GM12873 (cell line): ENCODE results near the gene OS9.

Experiments used
- TF ChIP-seq, protein P1 (sequence below): IDR thresholded peaks from 2 replicates; pipeline ENCODE4 v1.5.1; 2012; ENCODE audit warnings: low read depth, mild to moderate bottlenecking, moderate library complexity, low read length, control low read depth; ENCODE audit not compliant: insufficient read depth; ENCODE audit errors: missing control alignments

The OS9 gene

DNA sequence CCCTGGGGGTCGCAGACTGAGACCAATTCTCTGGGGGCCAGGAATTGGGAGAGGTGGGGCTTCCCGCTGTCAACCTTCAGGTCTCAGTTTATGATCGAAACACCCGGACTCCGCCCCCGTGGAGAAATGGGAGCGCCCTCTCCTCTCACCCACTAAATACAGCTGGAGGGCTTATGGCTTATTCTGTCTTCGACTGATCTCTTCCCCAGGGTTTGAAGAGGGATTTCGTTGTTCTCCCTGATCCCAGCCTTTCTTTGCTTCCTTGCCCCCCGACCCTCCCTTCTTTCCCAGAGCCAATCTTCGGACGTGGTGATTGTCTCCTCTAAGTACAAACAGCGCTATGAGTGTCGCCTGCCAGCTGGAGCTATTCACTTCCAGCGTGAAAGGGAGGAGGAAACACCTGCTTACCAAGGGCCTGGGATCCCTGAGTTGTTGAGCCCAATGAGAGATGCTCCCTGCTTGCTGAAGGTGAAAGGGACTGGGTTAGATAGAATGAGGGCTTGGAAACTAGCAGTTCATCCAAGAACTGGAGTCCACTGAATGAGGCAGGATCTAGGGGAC, 607 bp downstream of the OS9 start:
- TF ChIP-seq, protein P1, sequence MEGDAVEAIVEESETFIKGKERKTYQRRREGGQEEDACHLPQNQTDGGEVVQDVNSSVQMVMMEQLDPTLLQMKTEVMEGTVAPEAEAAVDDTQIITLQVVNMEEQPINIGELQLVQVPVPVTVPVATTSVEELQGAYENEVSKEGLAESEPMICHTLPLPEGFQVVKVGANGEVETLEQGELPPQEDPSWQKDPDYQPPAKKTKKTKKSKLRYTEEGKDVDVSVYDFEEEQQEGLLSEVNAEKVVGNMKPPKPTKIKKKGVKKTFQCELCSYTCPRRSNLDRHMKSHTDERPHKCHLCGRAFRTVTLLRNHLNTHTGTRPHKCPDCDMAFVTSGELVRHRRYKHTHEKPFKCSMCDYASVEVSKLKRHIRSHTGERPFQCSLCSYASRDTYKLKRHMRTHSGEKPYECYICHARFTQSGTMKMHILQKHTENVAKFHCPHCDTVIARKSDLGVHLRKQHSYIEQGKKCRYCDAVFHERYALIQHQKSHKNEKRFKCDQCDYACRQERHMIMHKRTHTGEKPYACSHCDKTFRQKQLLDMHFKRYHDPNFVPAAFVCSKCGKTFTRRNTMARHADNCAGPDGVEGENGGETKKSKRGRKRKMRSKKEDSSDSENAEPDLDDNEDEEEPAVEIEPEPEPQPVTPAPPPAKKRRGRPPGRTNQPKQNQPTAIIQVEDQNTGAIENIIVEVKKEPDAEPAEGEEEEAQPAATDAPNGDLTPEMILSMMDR: no peak

DNA sequence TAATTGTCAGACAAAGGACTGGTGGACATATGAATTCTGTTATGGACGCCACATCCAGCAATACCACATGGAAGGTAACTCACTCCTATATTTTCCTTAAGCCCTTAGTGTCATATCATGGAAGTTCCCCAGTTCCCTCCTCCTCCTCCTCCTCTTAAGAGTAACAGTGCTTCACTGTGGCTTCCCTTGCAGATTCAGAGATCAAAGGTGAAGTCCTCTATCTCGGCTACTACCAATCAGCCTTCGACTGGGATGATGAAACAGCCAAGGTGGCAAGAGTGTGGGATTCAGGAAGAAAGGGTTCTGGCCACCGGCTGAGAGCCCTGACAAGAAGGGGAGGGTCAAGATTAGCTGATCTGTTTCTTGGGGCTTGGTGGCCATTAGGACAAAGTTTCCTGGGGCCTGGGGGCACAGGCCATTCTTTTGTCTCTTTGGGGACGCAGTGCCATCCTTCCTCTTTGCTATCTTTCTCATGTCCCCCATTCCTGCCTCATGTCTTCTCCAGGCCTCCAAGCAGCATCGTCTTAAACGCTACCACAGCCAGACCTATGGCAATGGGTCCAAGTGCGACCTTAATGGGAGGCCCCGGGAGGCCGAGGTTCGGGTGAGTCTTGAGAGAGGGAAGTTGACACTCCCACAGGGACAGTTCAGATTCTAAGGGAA, 2.0 kb downstream of the OS9 start:
- TF ChIP-seq, protein P1: no peak

DNA sequence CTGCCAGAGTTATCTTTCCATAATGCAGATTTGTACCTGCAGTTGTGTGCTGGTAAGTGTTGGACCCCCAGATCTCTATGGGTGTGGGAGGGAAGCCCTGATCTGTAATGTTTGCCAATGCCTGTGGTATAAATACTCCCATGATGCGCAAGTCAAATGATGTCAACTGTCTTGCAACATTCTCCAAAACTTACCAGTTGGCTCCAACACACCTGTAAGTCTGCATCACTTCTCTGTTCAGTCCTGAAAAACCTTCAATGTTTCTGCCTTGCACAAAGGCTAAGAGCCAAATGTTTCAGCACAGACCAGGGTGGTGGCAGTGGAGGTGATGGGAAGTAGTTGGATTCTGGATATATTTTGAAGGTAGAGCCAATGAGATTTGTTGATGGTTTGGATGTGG, 3.1 kb downstream of the OS9 start:
- TF ChIP-seq, protein P1: no peak

GRCh38 chr12:57698414-57698813, 4.5 kb downstream of the OS9 start:
- TF ChIP-seq, protein P1: no peak

DNA sequence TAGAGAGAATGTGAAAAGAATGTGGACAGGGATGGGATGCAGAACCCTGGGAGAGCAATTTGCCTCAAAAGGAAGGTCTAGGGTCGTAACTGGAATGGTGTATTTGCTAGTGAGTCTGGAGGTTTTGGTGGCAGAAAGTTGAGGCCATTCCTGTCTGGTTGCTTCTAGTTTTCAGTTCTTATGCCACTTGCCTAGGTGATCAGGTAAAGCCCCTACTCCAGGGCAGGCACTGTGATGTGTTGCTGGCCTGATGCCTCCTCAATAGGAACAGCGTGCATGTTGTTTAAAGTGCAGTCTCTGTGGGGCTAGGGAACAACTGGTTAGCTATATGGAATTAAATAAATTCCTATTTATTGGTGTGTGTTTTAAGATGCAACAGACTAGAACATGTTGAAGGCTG, 6.4 kb downstream of the OS9 start:
- TF ChIP-seq, protein P1: no peak

- TF ChIP-seq, protein P1: no peak
Observed at GRCh38 chr12:57707250-57707649, 13.3 kb downstream of the OS9 start.

DNA sequence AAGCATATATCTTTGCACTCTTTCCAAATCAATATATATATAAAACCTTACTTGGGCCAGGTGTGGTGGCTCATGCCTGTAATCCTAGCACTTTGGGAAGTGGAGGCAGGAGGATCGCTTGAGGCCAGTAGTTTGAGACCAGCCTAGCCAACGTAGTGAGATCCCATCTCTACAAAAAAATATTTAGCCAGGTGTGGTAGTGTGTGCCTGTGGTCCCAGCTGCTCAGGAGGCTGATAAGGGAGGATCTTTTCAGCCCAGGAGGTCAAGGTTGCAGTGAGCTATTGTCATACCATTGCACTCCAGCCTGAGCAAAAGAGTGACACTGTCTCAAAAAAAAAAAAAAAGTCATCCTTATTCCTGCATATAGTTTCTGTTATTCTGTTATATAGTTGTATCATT, 14.4 kb downstream of the OS9 start:
- TF ChIP-seq, protein P1: no peak
